HG03354 (cell line): Measurements from ENCODE around the gene MAP3K2.
"Not testable (repeated sequence)": the region's sequence is repeated elsewhere in the genome, so short reads cannot be mapped to it uniquely, and the experiment has no call there.

Source experiments
- ATAC-seq: cut with Tn5 transposase; IDR thresholded peaks from one replicate; pipeline ENCODE4 v1.9.1; 2021; ENCODE audit warnings: mild to moderate bottlenecking; ENCODE audit not compliant: unreplicated experiment, poor library complexity, severe bottlenecking

The MAP3K2 gene

GRCh38 chr2:127421871-127422558 lies 34.2 kb upstream of the MAP3K2 start:
- no peak for ATAC-seq

- ATAC-seq = no peak
Observed at GRCh38 chr2:127421116-127421800, 33.5 kb upstream of the MAP3K2 start.

- ATAC-seq = no peak
Observed at GRCh38 chr2:127420039-127420864, 32.5 kb upstream of the MAP3K2 start.

GRCh38 chr2:127419448-127420038 lies 31.8 kb upstream of the MAP3K2 start:
- ATAC-seq = no peak

- no peak for ATAC-seq
Observed at GRCh38 chr2:127419112-127419430, 31.3 kb upstream of the MAP3K2 start.

GRCh38 chr2:127418300-127419111 lies 30.7 kb upstream of the MAP3K2 start, which contains the start of gene PROC:
Gene PROC (plus strand): TSS chr2:127418427. CDS start chr2:127419943, 1,516 bp downstream.
- no peak for ATAC-seq

- no peak for ATAC-seq
Observed at GRCh38 chr2:127417406-127417805, 29.6 kb upstream of the MAP3K2 start.

GRCh38 chr2:127416506-127417001 lies 28.8 kb upstream of the MAP3K2 start:
- peak; percentile 17 for ATAC-seq

- peak; percentile 86 for ATAC-seq
Observed at GRCh38 chr2:127415593-127416505, 28.1 kb upstream of the MAP3K2 start.

- ATAC-seq = no peak
Observed at GRCh38 chr2:127414638-127415592, 27.1 kb upstream of the MAP3K2 start.

GRCh38 chr2:127413782-127414637 lies 26.2 kb upstream of the MAP3K2 start:
- no peak for ATAC-seq

- no peak for ATAC-seq
Observed at GRCh38 chr2:127413200-127413599, 25.4 kb upstream of the MAP3K2 start.

- ATAC-seq = no peak
Observed at GRCh38 chr2:127411653-127412369, 24.0 kb upstream of the MAP3K2 start.

- ATAC-seq = peak; percentile 62
Observed at GRCh38 chr2:127410871-127411652, 23.3 kb upstream of the MAP3K2 start.

- not testable (repeated sequence) for ATAC-seq
Observed at GRCh38 chr2:127409716-127410115, 21.9 kb upstream of the MAP3K2 start.
